GM12872 (cell line): ENCODE measurements around the gene CHD3.

ENCODE experiments used
- TF ChIP-seq, protein P1 (sequence below): IDR thresholded peaks from 3 replicates; pipeline ENCODE4 v1.5.1; 2011; ENCODE audit warnings: low read depth, mild to moderate bottlenecking, low read length, moderate library complexity; ENCODE audit not compliant: insufficient read depth

The CHD3 gene

GRCh38 chr17:7912927-7913524, 24.4 kb downstream of the CHD3 start:
- TF ChIP-seq, protein P1, sequence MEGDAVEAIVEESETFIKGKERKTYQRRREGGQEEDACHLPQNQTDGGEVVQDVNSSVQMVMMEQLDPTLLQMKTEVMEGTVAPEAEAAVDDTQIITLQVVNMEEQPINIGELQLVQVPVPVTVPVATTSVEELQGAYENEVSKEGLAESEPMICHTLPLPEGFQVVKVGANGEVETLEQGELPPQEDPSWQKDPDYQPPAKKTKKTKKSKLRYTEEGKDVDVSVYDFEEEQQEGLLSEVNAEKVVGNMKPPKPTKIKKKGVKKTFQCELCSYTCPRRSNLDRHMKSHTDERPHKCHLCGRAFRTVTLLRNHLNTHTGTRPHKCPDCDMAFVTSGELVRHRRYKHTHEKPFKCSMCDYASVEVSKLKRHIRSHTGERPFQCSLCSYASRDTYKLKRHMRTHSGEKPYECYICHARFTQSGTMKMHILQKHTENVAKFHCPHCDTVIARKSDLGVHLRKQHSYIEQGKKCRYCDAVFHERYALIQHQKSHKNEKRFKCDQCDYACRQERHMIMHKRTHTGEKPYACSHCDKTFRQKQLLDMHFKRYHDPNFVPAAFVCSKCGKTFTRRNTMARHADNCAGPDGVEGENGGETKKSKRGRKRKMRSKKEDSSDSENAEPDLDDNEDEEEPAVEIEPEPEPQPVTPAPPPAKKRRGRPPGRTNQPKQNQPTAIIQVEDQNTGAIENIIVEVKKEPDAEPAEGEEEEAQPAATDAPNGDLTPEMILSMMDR: peak; percentile 84

DNA sequence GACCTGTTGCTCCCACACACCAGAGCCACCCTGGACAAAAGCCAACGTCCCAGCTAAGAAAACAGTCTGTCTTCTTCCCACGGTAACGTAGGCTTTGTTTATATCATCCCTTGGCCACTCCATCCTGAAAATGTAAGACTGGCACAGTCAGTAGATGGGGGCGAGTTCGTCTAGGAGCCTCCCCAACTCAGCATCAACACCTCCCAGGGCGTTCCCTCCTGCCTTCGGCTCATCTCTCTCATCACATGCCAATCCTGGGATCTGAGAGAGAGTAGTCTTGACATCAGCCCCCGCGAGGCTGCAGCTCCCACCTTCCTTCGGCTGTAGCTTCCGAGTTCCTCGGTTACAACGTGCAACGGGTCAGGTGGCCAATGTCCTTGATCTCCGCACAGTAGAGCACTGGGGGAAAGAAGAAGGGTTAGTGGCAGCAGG, 26.6 kb downstream of the CHD3 start:
- TF ChIP-seq, protein P1: no peak

GRCh38 chr17:7915611-7916384, 27.2 kb downstream of the CHD3 start, which contains the start of gene RNF227:
Gene RNF227, minus strand, starts transcription at chr17:7916289. Its CDS starts 94 bp downstream, at chr17:7916195.
- TF ChIP-seq, protein P1: no peak

DNA sequence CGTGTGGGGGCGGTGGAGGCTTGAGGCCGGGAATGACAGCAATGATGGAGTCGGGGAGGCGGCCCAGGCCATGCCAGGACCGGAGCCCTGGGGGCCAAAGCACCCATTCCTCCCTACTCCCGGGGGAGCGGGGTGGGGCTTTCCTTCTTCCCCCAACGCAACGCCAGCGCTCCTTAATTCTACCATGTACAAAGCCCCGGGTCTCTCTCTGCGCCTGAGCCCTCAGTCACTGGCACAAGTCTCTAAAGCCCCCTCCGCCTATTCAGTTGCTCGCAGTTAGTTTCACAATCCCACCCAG, 27.7 kb downstream of the CHD3 start:
- TF ChIP-seq, protein P1: no peak

DNA sequence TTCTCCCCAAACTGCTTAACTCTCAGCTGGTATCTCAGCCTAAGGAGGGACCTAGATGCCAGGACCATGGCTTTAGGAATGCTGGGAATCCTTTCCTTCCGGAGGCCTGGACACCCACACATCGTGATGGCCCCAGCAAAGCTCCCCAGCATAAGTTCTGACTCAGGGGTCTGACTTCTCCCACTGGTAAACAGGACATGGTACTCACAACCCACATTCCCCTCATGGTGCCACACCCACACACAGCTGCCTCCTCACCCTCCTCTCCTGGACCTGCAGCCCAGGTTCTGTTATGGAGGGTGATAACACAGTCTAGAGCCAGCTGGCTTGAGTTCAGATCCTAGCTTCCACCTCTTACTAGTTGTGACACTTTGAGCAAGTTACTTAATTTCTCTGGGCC, 28.2 kb downstream of the CHD3 start:
- TF ChIP-seq, protein P1: no peak

DNA sequence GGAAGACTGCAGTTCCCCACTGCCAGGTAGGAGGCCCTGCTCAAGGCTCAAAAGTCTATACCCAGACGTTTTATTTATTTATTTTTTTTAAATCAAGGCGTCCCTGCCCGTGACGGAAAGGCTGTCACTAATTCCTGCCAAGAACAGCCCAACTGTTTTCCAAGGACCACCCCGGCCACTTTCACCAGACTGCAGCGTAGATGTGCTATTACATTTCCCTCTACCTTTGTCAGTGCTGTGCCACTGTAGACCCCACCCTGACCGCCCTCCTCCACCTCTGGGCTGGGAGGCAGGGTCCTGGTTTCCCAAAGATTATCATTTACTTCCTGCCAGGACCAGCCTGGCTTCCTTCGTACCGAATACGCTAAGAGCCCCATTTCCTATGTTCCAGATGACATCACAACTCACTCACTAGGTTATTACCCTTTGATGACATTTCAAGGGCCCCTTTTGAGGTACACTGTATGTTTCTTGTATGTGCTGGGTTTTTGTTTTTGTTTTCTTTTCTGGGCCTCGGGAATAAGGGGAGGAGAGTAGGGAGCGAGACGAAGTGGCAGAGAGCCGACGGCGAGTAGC, 33.8 kb downstream of the CHD3 start:
- TF ChIP-seq, protein P1: no peak

GRCh38 chr17:7922845-7923628, 34.4 kb downstream of the CHD3 start:
- TF ChIP-seq, protein P1: no peak
